ENCODE data around the gene SECISBP2L.

The SECISBP2L gene

DNA sequence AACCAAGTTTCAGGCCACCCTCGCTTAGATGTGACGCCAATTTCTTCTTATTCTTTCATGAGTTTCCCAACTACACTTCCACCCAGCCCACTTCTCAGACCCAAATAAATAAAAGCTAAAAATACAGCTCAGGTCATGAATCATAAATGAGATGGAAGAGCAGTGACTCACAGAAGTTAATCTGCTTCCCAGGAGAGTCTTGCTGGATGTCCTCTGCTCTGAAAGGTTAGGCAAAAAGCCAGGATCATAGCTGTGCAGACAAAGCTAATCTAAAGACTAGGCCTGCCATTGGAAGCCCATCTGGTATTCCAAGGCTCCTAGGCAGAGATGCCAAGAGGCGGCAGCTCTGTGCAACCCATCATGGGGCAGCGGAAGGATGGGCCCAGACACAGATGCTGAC, 106.6 kb downstream of the SECISBP2L start:
- no peak overlapping the region for H3K4me3 ChIP-seq (ENCODE audit: low read depth, low read length)
- DNase-seq (ENCODE audit: low read depth): peak; percentile 96

More for the DNA sequence above, 106.6 kb downstream of the SECISBP2L start:
- TF ChIP-seq, protein P1, sequence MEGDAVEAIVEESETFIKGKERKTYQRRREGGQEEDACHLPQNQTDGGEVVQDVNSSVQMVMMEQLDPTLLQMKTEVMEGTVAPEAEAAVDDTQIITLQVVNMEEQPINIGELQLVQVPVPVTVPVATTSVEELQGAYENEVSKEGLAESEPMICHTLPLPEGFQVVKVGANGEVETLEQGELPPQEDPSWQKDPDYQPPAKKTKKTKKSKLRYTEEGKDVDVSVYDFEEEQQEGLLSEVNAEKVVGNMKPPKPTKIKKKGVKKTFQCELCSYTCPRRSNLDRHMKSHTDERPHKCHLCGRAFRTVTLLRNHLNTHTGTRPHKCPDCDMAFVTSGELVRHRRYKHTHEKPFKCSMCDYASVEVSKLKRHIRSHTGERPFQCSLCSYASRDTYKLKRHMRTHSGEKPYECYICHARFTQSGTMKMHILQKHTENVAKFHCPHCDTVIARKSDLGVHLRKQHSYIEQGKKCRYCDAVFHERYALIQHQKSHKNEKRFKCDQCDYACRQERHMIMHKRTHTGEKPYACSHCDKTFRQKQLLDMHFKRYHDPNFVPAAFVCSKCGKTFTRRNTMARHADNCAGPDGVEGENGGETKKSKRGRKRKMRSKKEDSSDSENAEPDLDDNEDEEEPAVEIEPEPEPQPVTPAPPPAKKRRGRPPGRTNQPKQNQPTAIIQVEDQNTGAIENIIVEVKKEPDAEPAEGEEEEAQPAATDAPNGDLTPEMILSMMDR (conservative IDR thresholded peaks at IDR 0.05; ENCODE audit: low read depth, low read length): no peak
